ENCODE results near the gene SERPINB4. TPM values are rescaled to one million over a fixed set of nuclear protein-coding genes. Genes with fewer than 3 reads are reported as not detected.
"Not testable (repeated sequence)": the region's sequence is repeated elsewhere in the genome, so short reads cannot be mapped to it uniquely, and the experiment has no call there.

SERPINB4 gene
- total and polyA plus RNA-seq, 2 of the 13 experiments (the other 11 are each of a cell fraction or from before 2014, with no cell fraction given), result not detected

DNA sequence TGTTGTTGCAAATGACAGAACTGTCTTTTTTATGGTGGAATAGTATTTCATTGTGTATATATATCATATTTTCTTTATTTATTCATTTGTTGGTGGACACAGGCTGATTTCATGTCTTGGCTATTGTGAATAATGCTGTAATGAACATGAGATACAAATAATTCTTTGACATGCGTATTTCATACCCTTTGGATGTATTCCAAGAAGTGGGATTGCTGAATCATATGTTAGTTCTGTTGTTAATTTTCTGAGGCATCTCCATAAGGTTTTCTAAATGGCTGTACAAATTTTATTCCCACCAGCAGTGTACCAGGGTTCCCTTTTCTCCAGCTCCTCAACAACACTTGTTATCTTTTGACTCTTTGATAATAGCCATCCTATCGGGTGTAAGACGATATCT is 6.2 kb upstream of the SERPINB4 start:
- BruUV-seq (replicated peaks); intact Hi-C loops (cut with micrococcal nuclease; ENCODE audit: unreplicated experiment): not testable (repeated sequence)

DNA sequence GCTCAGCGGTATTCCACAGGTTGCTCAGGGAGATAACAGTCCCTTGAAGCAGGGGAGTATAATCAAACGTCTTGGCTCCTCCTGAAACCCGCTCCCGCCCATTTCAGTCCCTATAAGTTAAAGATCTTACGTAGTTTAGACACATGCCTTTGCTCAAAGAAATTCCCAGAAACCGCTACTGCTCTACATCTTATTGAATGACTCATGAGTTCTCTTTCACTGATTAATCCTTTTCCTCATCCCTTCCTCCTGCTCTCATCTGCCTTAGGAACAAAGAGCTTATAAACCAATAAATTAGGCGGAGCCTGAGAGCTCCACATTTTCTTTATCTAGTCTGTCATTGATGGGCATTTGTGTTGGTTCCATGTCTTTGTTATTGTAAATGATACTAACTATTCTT is 4.2 kb upstream of the SERPINB4 start:
- ChIA-PET POLR2A (no interaction called here), CTCF (ENCODE audit: low intra/inter-chr PET ratio, low total read pairs) (no interaction called here)
- in situ Hi-C loops (cut with HindIII; ENCODE audit: extremely low pct_ligation_motif_present, low pct_unique_long_range_greater_than_20kb) (no loop called here), intact Hi-C loops (cut with micrococcal nuclease; ENCODE audit: unreplicated experiment) (no loop called here)
- Histone ChIP-seq H3K27ac (ENCODE audit: extremely low read length, insufficient read depth, low read length) (no peak overlapping the region), H3K9ac (ENCODE audit: insufficient read depth, low read depth, low read length) (no peak overlapping the region), H3K4me3 (replicated peaks in 1 of 3; ENCODE audit: insufficient read depth in 1 of 3, low read depth in 2 of 3, low read length in 3 of 3) (no peak overlapping the region), H2AFZ (ENCODE audit: low read length) (no peak overlapping the region), H3K4me2 (ENCODE audit: low read depth, low read length) (no peak overlapping the region), H3K79me2 (ENCODE audit: insufficient read depth, low read length) (no peaks in the 10 kb centered on the region), H4K20me1 (ENCODE audit: insufficient read depth, low read length) (no peaks in the 10 kb centered on the region), H3K27me3 (ENCODE audit: control insufficient read depth in 1 of 2, insufficient read depth in 2 of 2, low read length in 2 of 2) (no peaks in the 10 kb centered on the region), H3K9me3 (ENCODE audit: low read length) (no peaks in the 10 kb centered on the region), H3K36me3 (replicated peaks in 1 of 2; ENCODE audit: control insufficient read depth in 1 of 2, insufficient read depth in 2 of 2, low read length in 2 of 2) (no peaks in the 10 kb centered on the region), H3K4me1 (ENCODE audit: insufficient read depth, low read length) (no peaks in the 10 kb centered on the region)
- FAIRE-seq (no peak), ATAC-seq (no peak), DNase-seq (ENCODE audit: low spot score) (no peak)
- no peak for TF ChIP-seq ARNTL (CRISPR knock-in tag; IDR thresholded peaks at IDR 0.05)
- no peak for TF ChIP-seq ZMYM4 (CRISPR knock-in tag; IDR thresholded peaks at IDR 0.05)
- no peak for TF ChIP-seq POGZ (CRISPR knock-in tag; IDR thresholded peaks at IDR 0.05)
- TF ChIP-seq TEAD2 (CRISPR knock-in tag; IDR thresholded peaks at IDR 0.05), result no peak
- TF ChIP-seq, protein P1, sequence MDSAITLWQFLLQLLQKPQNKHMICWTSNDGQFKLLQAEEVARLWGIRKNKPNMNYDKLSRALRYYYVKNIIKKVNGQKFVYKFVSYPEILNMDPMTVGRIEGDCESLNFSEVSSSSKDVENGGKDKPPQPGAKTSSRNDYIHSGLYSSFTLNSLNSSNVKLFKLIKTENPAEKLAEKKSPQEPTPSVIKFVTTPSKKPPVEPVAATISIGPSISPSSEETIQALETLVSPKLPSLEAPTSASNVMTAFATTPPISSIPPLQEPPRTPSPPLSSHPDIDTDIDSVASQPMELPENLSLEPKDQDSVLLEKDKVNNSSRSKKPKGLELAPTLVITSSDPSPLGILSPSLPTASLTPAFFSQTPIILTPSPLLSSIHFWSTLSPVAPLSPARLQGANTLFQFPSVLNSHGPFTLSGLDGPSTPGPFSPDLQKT (CRISPR knock-in tag; IDR thresholded peaks at IDR 0.05; ENCODE audit: borderline replicate concordance), result no peak
- no peak for TF ChIP-seq MYNN (CRISPR knock-in tag; IDR thresholded peaks at IDR 0.05; ENCODE audit: low read depth)
- TF ChIP-seq BRCA1 (CRISPR knock-in tag; IDR thresholded peaks at IDR 0.05), result no peak
- no peak for TF ChIP-seq ZNF317 (CRISPR knock-in tag; IDR thresholded peaks at IDR 0.05)
- TF ChIP-seq ZNF644 (CRISPR knock-in tag; IDR thresholded peaks at IDR 0.05; ENCODE audit: low read depth), result no peak
- TF ChIP-seq, protein P2, sequence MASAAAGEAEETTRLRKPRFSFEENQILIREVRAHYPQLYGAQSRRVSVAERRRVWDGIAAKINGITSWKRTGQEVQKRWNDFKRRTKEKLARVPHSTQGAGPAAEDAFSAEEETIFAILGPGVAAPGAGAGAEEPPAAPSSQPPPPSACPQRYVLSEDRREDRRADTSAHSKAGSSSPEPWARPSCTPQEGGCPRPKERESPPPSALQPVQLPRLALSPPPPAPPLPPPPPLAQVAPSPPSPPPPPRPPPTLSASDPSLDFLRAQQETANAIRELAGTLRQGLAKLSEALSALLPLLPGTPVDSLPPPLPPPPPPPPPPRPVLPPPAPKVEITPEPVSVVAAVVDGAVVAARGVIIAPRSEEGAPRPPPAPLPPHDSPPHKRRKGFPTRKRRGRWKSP (CRISPR knock-in tag; IDR thresholded peaks at IDR 0.05), result no peak
- no peak for TF ChIP-seq REXO4 (CRISPR knock-in tag; IDR thresholded peaks at IDR 0.05; ENCODE audit: borderline replicate concordance)
- no peak for TF ChIP-seq TBX3 (IDR thresholded peaks at IDR 0.05; ENCODE audit: borderline replicate concordance)
- no peak for TF ChIP-seq MATR3 (CRISPR knock-in tag; IDR thresholded peaks at IDR 0.05)
- TF ChIP-seq NAIF1 (CRISPR knock-in tag; IDR thresholded peaks at IDR 0.05; ENCODE audit: borderline replicate concordance), result no peak
- no TSS peak for BruUV-seq (replicated peaks)
- 17% methylated on average over 7 of the region's 7 CpGs for WGBS (ENCODE audit: low lambda C conversion rate)

More for the DNA sequence above, 6.2 kb upstream of the SERPINB4 start:
- WGBS (ENCODE audit: low lambda C conversion rate), result 21% methylated on average over 3 of the region's 3 CpGs
- H4K20me1 ChIP-seq (ENCODE audit: insufficient read depth, low read length); POLR2A ChIA-PET; DNase-seq (ENCODE audit: low spot score); CTCF ChIA-PET (ENCODE audit: low intra/inter-chr PET ratio, low total read pairs); H3K9me3 ChIP-seq (ENCODE audit: low read length); H3K79me2 ChIP-seq (ENCODE audit: insufficient read depth, low read length); ATAC-seq; H3K27me3 ChIP-seq (ENCODE audit: control insufficient read depth in 1 of 2, insufficient read depth in 2 of 2, low read length in 2 of 2); H3K27ac ChIP-seq (ENCODE audit: extremely low read length, insufficient read depth, low read length); H3K4me3 ChIP-seq (replicated peaks in 1 of 3; ENCODE audit: insufficient read depth in 1 of 3, low read depth in 2 of 3, low read length in 3 of 3); H3K4me2 ChIP-seq (ENCODE audit: low read depth, low read length); H3K4me1 ChIP-seq (ENCODE audit: insufficient read depth, low read length); FAIRE-seq; H2AFZ ChIP-seq (ENCODE audit: low read length); H3K36me3 ChIP-seq (replicated peaks in 1 of 2; ENCODE audit: control insufficient read depth in 1 of 2, insufficient read depth in 2 of 2, low read length in 2 of 2); H3K9ac ChIP-seq (ENCODE audit: insufficient read depth, low read depth, low read length); in situ Hi-C loops (cut with HindIII; ENCODE audit: extremely low pct_ligation_motif_present, low pct_unique_long_range_greater_than_20kb): not testable (repeated sequence)

Data from HepG2 (cell line).